Measurements from ENCODE around the gene FRMD8.

- TF ChIP-seq EZH2 (IDR thresholded peaks at IDR 0.05; ENCODE audit: insufficient read depth, poor library complexity, severe bottlenecking) (no peak), EZH2phosphoT487 (IDR thresholded peaks at IDR 0.05; ENCODE audit: insufficient read depth, low read depth) (no peak)
Measured at GRCh38 chr11:65355013-65355775, 31.2 kb upstream of the FRMD8 start.
